RWPE2 (cell line): ENCODE data around the gene VIL1.
A peak's percentile ranks its signal among the peaks of the same experiment; 100 is the strongest.

ENCODE experiments used
- ATAC-seq: fragments of 200-7000 bp; cut with Tn5 transposase; 3 replicates; pipeline ENCODE4 v1.9.1; 2021; ENCODE audit warnings: low read depth
- DNase-seq: peaks from one replicate; pipeline ENCODE4 v3.0.0-alpha.2; 2020; ENCODE audit warnings: low spot score
- H3K27ac ChIP-seq: fragments of 450-650 bp; 2 replicates; pipeline ENCODE4 v1.5.1; 2017; ENCODE audit warnings: mild to moderate bottlenecking; ENCODE audit not compliant: poor library complexity, severe bottlenecking
- H3K27me3 ChIP-seq: fragments of 250-450 bp; sonication (Bioruptor Pico); 2 replicates; pipeline ENCODE4 v1.5.1; 2021; ENCODE audit warnings: mild to moderate bottlenecking, moderate library complexity; ENCODE audit not compliant: insufficient read depth, poor library complexity, severe bottlenecking
- H3K36me3 ChIP-seq: fragments of 250-450 bp; sonication (Bioruptor Pico); 2 replicates; pipeline ENCODE4 v1.5.1; 2020; ENCODE audit warnings: low read depth, mild to moderate bottlenecking, moderate library complexity
- H3K4me1 ChIP-seq: fragments of 250-450 bp; sonication (Bioruptor Pico); 2 replicates; pipeline ENCODE4 v1.5.1; 2021; ENCODE audit warnings: mild to moderate bottlenecking, moderate library complexity; ENCODE audit not compliant: insufficient read depth, poor library complexity, severe bottlenecking
- H3K4me3 ChIP-seq: fragments of 250-450 bp; sonication (Bioruptor Pico); 2 replicates; pipeline ENCODE4 v1.5.1; 2021; ENCODE audit warnings: mild to moderate bottlenecking, moderate library complexity; ENCODE audit not compliant: severe bottlenecking
- H3K9me3 ChIP-seq: fragments of 250-450 bp; sonication (Bioruptor Pico); 2 replicates; pipeline ENCODE4 v1.5.1; 2021; ENCODE audit warnings: mild to moderate bottlenecking, moderate library complexity; ENCODE audit not compliant: severe bottlenecking
- TF ChIP-seq, protein P1 (sequence below): fragments of 450-650 bp; IDR thresholded peaks from one replicate; pipeline ENCODE4 v1.5.1; 2017; ENCODE audit warnings: mild to moderate bottlenecking, moderate library complexity; ENCODE audit not compliant: poor library complexity, severe bottlenecking

The VIL1 gene

DNA sequence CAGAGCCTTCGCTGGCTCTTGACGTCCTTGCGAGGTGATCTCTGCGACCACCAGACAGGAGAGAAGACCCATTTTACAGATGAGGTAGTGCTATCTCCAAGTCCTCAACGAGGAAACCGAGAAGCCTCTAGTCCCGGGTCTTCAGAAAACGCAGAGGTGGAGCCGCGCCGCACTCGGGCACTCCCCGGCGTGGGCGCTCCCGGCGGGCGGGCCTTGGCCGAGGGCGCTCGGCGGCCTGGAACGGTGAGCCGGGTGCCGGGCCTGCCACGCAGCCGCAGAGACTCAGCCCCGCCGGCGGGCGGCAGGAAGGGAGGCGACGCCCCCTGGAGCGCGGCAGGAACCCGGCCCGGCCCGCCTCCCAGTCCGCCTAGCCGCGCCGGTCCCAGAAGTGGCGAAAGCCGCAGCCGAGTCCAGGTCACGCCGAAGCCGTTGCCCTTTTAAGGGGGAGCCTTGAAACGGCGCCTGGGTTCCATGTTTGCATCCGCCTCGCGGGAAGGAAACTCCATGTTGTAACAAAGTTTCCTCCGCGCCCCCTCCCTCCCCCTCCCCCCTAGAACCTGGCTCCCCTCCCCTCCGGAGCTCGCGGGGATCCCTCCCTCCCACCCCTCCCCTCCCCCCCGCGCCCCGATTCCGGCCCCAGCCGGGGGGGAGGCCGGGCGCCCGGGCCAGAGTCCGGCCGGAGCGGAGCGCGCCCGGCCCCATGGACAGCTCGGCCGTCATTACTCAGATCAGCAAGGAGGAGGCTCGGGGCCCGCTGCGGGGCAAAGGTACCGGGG, 19.3 kb upstream of the VIL1 start, which contains the start of gene CTDSP1:
CTDSP1 (plus strand) TSS at position 478 of the 776 bp plus-strand sequence; CDS start at position 701, 223 bp downstream.
- Histone ChIP-seq H3K4me1 (no peaks in the 10 kb centered on the region), H3K36me3 (peaks cover 30% of the 10 kb centered on the region), H3K9me3 (no peaks in the 10 kb centered on the region), H3K4me3 (peak within 1 kb of the TSS; percentile 73), H3K27ac (peak within 1 kb of the TSS; percentile 96), H3K27me3 (no peaks in the 10 kb centered on the region)
- DNase-seq (peak; percentile 93), ATAC-seq (peak; percentile 39)
- TF ChIP-seq, protein P1, sequence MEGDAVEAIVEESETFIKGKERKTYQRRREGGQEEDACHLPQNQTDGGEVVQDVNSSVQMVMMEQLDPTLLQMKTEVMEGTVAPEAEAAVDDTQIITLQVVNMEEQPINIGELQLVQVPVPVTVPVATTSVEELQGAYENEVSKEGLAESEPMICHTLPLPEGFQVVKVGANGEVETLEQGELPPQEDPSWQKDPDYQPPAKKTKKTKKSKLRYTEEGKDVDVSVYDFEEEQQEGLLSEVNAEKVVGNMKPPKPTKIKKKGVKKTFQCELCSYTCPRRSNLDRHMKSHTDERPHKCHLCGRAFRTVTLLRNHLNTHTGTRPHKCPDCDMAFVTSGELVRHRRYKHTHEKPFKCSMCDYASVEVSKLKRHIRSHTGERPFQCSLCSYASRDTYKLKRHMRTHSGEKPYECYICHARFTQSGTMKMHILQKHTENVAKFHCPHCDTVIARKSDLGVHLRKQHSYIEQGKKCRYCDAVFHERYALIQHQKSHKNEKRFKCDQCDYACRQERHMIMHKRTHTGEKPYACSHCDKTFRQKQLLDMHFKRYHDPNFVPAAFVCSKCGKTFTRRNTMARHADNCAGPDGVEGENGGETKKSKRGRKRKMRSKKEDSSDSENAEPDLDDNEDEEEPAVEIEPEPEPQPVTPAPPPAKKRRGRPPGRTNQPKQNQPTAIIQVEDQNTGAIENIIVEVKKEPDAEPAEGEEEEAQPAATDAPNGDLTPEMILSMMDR: peak; percentile 12

GRCh38 chr2:218400167-218400929, 18.6 kb upstream of the VIL1 start:
- DNase-seq (no peak), ATAC-seq (no peak)
- H3K4me3 ChIP-seq: peak overlapping the region; percentile 73
- peak overlapping the region; percentile 96 for H3K27ac ChIP-seq
- TF ChIP-seq, protein P1: no peak
- no peaks in the 10 kb centered on the region for H3K9me3 ChIP-seq
- no peaks in the 10 kb centered on the region for H3K4me1 ChIP-seq
- H3K36me3 ChIP-seq: peaks cover 34% of the 10 kb centered on the region
- no peaks in the 10 kb centered on the region for H3K27me3 ChIP-seq

- DNase-seq (no peak), ATAC-seq (no peak)
- Histone ChIP-seq H3K27me3 (no peaks in the 10 kb centered on the region), H3K36me3 (peaks cover 34% of the 10 kb centered on the region), H3K27ac (peak overlapping the region; percentile 96), H3K9me3 (no peaks in the 10 kb centered on the region), H3K4me3 (peak overlapping the region; percentile 73), H3K4me1 (peaks cover 6% of the 10 kb centered on the region)
- TF ChIP-seq, protein P1: no peak
Measured at GRCh38 chr2:218400930-218401881, 17.7 kb upstream of the VIL1 start.

DNA sequence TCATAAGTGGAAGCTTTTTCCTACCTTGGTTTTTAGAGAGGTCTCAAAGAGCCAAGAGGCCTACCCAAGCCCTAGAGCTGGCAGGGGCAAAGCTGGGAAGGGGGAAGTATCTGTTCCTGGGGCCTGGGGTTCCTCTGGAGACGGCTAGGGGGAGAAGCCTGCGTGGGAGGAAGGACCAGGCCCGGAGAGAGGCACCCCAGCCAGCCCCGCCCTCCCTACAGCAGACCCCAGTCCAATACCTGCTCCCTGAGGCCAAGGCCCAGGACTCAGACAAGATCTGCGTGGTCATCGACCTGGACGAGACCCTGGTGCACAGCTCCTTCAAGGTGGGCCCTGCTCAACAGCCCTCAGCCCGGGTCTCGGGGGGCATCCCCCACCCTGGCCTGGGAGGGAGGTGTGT, 17.0 kb upstream of the VIL1 start:
- Histone ChIP-seq H3K27ac (peak overlapping the region; percentile 96), H3K36me3 (peaks cover 34% of the 10 kb centered on the region), H3K27me3 (no peaks in the 10 kb centered on the region), H3K4me1 (peaks cover 8% of the 10 kb centered on the region), H3K9me3 (no peaks in the 10 kb centered on the region), H3K4me3 (no peak overlapping the region)
- TF ChIP-seq, protein P1: no peak
- no peak for DNase-seq
- ATAC-seq: no peak
